Astrocyte of the cerebellum (primary cell): ENCODE measurements around the gene PDE4B.

Experiments used
- DNase-seq: peaks from one replicate; pipeline ENCODE4 v3.0.0-alpha.2; 2011; ENCODE audit warnings: low read depth
- H3K4me3 ChIP-seq: 2 replicates; pipeline ENCODE4 v1.5.1; 2011; ENCODE audit warnings: mild to moderate bottlenecking, low read depth, low read length, moderate library complexity
- CTCF ChIP-seq: IDR thresholded peaks from 2 replicates; pipeline ENCODE4 v1.5.1; 2012; ENCODE audit warnings: low read length, low read depth, moderate library complexity, mild to moderate bottlenecking; ENCODE audit errors: missing control alignments
- in situ Hi-C: cut with HindIII; loops from 2 replicates; pipeline ENCODE4 v1.10.0; 2017; ENCODE audit warnings: low sequenced_read_pairs

The PDE4B gene

GRCh38 chr1:65799601-65800000 is 6.9 kb downstream of the PDE4B start:
- in situ Hi-C loops, result no loop called here
- TF ChIP-seq CTCF, result no peak
- H3K4me3 ChIP-seq, result no peak overlapping the region
- no peak for DNase-seq

DNA sequence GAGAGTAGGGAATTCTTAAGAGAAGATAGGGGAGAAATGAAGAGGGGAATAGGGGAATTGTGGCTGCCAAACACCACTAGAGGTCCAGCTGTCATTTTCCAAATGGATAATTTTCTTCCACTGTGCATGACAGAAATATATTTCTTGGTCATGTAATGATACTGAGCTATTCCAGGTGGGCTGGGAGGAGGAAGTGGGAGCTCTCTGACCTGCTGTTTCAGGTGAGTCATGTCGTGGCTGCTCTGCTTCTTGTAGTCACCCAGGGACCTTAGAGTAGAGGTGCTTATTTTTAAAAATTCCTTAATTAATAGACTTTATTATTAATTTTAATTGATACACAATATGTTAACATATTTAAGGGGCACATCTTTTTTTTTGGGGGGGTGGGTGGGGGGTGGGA is 11.9 kb downstream of the PDE4B start:
- DNase-seq, result no peak
- no peak overlapping the region for H3K4me3 ChIP-seq
- no peak for TF ChIP-seq CTCF
- in situ Hi-C loops, result no loop called here

DNA sequence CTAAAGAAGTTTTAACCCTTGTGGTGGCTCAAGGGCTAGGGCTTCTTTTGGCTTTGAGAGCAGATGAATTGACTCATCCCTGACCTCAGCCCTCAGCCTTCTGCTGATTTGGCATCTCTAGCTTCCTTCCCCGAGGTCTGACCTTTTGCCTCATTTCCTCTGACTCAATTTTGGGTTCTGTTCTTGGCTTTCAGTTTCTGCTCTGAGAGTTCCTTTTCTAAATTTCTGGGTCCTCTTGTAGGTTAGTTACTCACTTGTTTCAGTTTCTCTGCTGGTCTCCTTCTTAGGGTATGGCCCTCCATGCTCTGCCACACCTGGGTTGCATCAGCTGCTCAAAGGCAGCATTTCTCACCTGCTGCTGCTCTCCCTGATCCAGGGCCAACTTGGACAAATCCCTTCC is 19.4 kb downstream of the PDE4B start:
- no peak overlapping the region for H3K4me3 ChIP-seq
- in situ Hi-C loops, result no loop called here
- no peak for TF ChIP-seq CTCF
- peak; percentile 74 for DNase-seq

GRCh38 chr1:65813956-65814355 is 21.3 kb downstream of the PDE4B start:
- DNase-seq, result no peak
- H3K4me3 ChIP-seq, result no peak overlapping the region
- TF ChIP-seq CTCF, result no peak
- in situ Hi-C loops, result no loop called here

DNA sequence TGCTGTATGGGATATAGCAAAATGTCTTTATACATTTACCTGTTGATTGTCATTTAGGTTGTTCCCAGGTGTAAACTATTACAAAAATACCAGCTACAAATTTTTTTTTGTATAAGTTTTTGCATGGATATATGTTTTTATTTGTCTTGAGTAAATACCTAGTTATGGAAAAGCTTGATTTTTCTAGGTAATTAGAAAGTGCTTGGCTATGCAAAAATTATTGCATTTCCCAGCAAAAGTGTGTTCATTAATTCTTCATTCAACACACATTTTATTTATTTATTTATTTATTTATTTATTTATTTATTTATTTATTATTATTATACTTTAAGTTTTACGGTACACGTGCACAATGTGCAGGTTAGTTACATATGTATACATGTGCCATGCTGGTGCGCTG is 22.1 kb downstream of the PDE4B start:
- H3K4me3 ChIP-seq, result no peak overlapping the region
- DNase-seq, result no peak
- in situ Hi-C loops, result no loop called here
- TF ChIP-seq CTCF, result no peak

DNA sequence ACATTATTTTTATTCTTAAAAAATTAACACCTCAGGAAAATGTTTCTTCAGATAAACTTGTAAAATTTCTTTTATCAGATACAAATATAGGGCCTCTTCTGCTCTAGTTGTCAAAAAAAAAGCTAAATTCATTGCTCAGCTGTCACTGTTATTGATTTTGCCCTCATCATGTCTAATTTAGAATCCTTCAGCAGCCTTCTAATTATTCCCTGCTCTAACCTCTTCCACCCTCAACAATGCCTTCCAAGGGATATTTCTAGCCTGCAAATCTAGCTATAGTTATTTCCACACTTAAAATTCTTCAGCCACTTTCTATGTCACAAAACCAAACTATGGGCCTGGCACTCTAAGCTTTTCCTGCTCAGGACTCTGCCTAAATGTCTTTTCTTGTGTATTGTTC is 25.2 kb downstream of the PDE4B start:
- in situ Hi-C loops, result no loop called here
- TF ChIP-seq CTCF, result no peak
- no peak for DNase-seq
- no peak overlapping the region for H3K4me3 ChIP-seq

DNA sequence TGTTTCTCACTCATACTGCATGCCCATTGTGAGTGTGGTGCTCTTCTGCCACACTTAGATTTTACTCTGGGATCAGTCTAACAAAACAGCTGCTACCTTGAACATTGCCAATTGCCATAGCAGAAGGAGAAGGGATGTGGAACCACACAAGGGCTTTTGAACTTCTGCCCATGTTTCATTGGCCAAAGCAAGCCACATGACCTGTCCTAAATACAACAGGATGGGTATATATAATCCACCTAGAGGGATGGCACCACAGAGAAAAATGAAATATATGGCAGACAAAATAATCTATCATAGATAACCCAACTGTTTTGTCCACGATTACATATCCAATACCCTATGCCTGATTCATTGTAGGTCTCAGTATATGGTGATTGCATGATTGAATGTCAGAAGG is 26.3 kb downstream of the PDE4B start:
- H3K4me3 ChIP-seq, result no peak overlapping the region
- no peak for TF ChIP-seq CTCF
- no peak for DNase-seq
- in situ Hi-C loops, result no loop called here
